NT2/D1 (cell line): ENCODE data around the gene KRT83.

Experiments used
- YY1 ChIP-seq: IDR thresholded peaks from 2 replicates; pipeline ENCODE4 v1.6.1; 2011; ENCODE audit not compliant: insufficient read length, insufficient read depth
- ZNF274 ChIP-seq: IDR thresholded peaks from 2 replicates; pipeline ENCODE4 v1.6.1; 2011; ENCODE audit warnings: mild to moderate bottlenecking, low read depth, low read length

- no peak for TF ChIP-seq ZNF274
- no peak for TF ChIP-seq YY1
Observed at GRCh38 chr12:52313461-52313860, 7.7 kb downstream of the KRT83 start.
